ENCODE data around the gene UPF3A.

GRCh38 chr13:114328034-114328433 is 46.6 kb downstream of the UPF3A start:
- TF ChIP-seq RAD21 (IDR thresholded peaks at IDR 0.05; ENCODE audit: low read depth) (no peak), YY1 (IDR thresholded peaks at IDR 0.05; ENCODE audit: low read depth) (no peak), NFIC (IDR thresholded peaks at IDR 0.05) (no peak), EP300 (IDR thresholded peaks at IDR 0.05; ENCODE audit: borderline replicate concordance) (no peak), TCF12 (IDR thresholded peaks at IDR 0.05; ENCODE audit: low read depth) (no peak), CREB1 (IDR thresholded peaks at IDR 0.05; ENCODE audit: low read depth) (no peak), MAX (IDR thresholded peaks at IDR 0.05) (no peak), TAF1 (IDR thresholded peaks at IDR 0.05; ENCODE audit: low read depth) (no peak), FOXM1 (IDR thresholded peaks at IDR 0.05; ENCODE audit: borderline replicate concordance, low read depth) (no peak), REST (IDR thresholded peaks at IDR 0.05; ENCODE audit: low read depth) (no peak), ZBTB7A (IDR thresholded peaks at IDR 0.05; ENCODE audit: low read depth) (no peak)
